ENCODE measurements around the gene COG5.

Gene COG5

DNA sequence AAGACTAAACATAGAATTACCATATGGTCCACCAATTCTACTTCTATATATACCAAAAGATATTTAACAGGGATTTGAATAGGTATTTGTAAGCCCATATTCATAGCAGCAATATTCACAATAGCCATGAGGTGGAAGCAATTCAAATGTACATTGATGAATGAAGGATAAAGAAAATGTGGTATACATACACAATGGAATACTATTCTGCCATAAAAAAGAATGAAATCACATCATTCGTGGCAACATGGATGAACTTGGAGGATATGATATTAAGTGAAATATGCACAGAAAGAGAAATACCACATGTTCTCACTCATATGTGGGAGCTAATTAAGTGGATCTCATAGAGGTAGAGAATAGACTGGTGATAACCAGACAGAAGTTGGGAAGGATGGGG lies 128.0 kb downstream of the COG5 start:
- no peaks in the 10 kb centered on the region for H3K4me1 ChIP-seq (ENCODE audit: insufficient read depth, poor library complexity, severe bottlenecking)
- H3K36me3 ChIP-seq (ENCODE audit: low read depth): no peaks in the 10 kb centered on the region
- TF ChIP-seq, protein P1, sequence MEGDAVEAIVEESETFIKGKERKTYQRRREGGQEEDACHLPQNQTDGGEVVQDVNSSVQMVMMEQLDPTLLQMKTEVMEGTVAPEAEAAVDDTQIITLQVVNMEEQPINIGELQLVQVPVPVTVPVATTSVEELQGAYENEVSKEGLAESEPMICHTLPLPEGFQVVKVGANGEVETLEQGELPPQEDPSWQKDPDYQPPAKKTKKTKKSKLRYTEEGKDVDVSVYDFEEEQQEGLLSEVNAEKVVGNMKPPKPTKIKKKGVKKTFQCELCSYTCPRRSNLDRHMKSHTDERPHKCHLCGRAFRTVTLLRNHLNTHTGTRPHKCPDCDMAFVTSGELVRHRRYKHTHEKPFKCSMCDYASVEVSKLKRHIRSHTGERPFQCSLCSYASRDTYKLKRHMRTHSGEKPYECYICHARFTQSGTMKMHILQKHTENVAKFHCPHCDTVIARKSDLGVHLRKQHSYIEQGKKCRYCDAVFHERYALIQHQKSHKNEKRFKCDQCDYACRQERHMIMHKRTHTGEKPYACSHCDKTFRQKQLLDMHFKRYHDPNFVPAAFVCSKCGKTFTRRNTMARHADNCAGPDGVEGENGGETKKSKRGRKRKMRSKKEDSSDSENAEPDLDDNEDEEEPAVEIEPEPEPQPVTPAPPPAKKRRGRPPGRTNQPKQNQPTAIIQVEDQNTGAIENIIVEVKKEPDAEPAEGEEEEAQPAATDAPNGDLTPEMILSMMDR (IDR thresholded peaks at IDR 0.05; ENCODE audit: poor library complexity, severe bottlenecking): no peak
- no peaks in the 10 kb centered on the region for H3K27me3 ChIP-seq (ENCODE audit: insufficient read depth, poor library complexity, severe bottlenecking)
- DNase-seq (ENCODE audit: low spot score): no peak
- H3K27ac ChIP-seq (ENCODE audit: poor library complexity, severe bottlenecking): no peak overlapping the region
- no peak for ATAC-seq (ENCODE audit: low read depth)
- no peak overlapping the region for H3K4me3 ChIP-seq (ENCODE audit: severe bottlenecking)
- H3K9me3 ChIP-seq (ENCODE audit: severe bottlenecking): no peaks in the 10 kb centered on the region

DNA sequence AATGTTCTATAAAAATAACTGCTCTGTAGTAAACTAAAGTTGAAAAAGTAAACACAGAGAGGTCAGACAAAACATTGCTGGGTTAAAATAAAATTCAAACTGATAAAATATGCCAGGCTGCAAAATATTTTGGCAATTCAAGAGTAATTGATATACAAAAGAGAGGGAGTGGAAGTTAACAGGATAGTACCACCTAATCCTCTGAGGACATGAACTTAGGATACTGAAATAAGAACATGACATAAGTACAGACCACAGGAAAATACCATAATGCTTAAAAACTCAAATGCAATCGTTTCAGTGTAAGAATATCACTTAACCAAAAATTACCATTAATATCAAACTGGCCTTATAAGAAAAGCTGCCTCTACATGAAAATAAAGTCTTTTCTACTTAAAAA lies 131.5 kb downstream of the COG5 start:
- ATAC-seq (ENCODE audit: low read depth) (no peak), DNase-seq (ENCODE audit: low spot score) (no peak)
- H3K4me3 ChIP-seq (ENCODE audit: severe bottlenecking): no peak overlapping the region
- no peaks in the 10 kb centered on the region for H3K4me1 ChIP-seq (ENCODE audit: insufficient read depth, poor library complexity, severe bottlenecking)
- H3K27me3 ChIP-seq (ENCODE audit: insufficient read depth, poor library complexity, severe bottlenecking): no peaks in the 10 kb centered on the region
- TF ChIP-seq, protein P1 (IDR thresholded peaks at IDR 0.05; ENCODE audit: poor library complexity, severe bottlenecking): no peak
- no peaks in the 10 kb centered on the region for H3K36me3 ChIP-seq (ENCODE audit: low read depth)
- no peak overlapping the region for H3K27ac ChIP-seq (ENCODE audit: poor library complexity, severe bottlenecking)
- peaks cover 3% of the 10 kb centered on the region for H3K9me3 ChIP-seq (ENCODE audit: severe bottlenecking)

DNA sequence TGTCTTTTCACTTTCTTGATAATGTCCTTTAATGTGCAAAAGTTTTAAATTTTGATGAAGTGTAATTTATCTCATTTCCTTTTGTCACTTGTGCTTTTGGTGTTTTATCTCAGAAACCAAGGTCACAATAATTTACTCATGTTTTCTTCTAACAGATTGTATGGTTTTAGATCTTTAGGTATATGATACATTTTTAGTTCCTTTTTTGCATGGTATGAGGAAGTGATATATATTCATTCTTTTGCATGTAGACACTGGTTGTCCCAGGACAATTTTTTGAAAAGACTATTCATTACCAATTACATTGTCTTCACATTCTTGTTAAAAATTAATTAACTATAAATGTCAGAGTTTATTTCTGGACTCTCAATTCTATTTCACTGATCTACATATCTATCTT lies 133.7 kb downstream of the COG5 start:
- ATAC-seq (ENCODE audit: low read depth): no peak
- no peaks in the 10 kb centered on the region for H3K27me3 ChIP-seq (ENCODE audit: insufficient read depth, poor library complexity, severe bottlenecking)
- no peak overlapping the region for H3K27ac ChIP-seq (ENCODE audit: poor library complexity, severe bottlenecking)
- peaks cover 3% of the 10 kb centered on the region for H3K9me3 ChIP-seq (ENCODE audit: severe bottlenecking)
- no peaks in the 10 kb centered on the region for H3K4me1 ChIP-seq (ENCODE audit: insufficient read depth, poor library complexity, severe bottlenecking)
- TF ChIP-seq, protein P1 (IDR thresholded peaks at IDR 0.05; ENCODE audit: poor library complexity, severe bottlenecking): no peak
- DNase-seq (ENCODE audit: low spot score): no peak
- H3K4me3 ChIP-seq (ENCODE audit: severe bottlenecking): no peak overlapping the region
- H3K36me3 ChIP-seq (ENCODE audit: low read depth): no peaks in the 10 kb centered on the region

DNA sequence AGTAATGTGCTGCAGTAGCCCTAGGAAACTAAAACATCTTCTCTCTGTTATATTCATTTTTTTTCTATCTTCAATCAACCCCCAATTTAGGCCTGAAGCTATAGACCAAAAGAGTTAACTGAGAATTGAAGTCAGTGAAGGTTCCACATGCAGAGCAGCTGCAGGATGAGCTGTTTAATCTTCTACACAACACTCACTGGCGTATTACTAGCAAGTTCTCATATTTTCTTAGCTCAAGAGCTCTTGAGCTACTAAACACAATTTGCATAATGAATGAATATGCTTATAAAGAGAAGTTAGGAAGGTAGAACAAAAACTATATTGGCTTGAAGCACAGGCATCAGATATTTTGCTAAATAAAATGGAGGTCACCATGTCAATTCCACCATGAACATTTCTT lies 135.1 kb downstream of the COG5 start:
- no peak overlapping the region for H3K4me3 ChIP-seq (ENCODE audit: severe bottlenecking)
- DNase-seq (ENCODE audit: low spot score): no peak
- H3K4me1 ChIP-seq (ENCODE audit: insufficient read depth, poor library complexity, severe bottlenecking): no peaks in the 10 kb centered on the region
- TF ChIP-seq, protein P1 (IDR thresholded peaks at IDR 0.05; ENCODE audit: poor library complexity, severe bottlenecking): no peak
- H3K27ac ChIP-seq (ENCODE audit: poor library complexity, severe bottlenecking): no peak overlapping the region
- no peaks in the 10 kb centered on the region for H3K27me3 ChIP-seq (ENCODE audit: insufficient read depth, poor library complexity, severe bottlenecking)
- ATAC-seq (ENCODE audit: low read depth): no peak
- H3K9me3 ChIP-seq (ENCODE audit: severe bottlenecking): peaks cover 3% of the 10 kb centered on the region
- H3K36me3 ChIP-seq (ENCODE audit: low read depth): no peaks in the 10 kb centered on the region

DNA sequence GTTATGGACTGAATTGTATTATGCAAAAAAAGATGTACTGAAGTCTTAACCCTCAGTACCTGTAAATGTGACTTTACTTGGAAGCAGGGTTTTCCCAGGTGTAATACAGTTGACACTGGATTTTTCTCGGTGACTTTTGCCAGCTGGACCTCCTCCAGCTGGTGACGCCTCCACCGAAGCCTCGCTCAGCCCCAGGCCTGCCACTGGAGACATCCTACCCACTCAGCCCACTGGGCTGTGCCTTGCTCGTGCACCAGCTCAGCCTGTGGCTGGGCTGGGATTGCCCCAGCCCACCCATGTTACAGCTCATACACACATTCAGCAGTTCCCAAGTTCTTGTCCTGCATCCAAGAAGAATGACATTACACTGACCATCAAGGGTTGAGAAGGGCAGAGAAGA lies 136.3 kb downstream of the COG5 start:
- no peaks in the 10 kb centered on the region for H3K27me3 ChIP-seq (ENCODE audit: insufficient read depth, poor library complexity, severe bottlenecking)
- ATAC-seq (ENCODE audit: low read depth) (no peak), DNase-seq (ENCODE audit: low spot score) (no peak)
- H3K36me3 ChIP-seq (ENCODE audit: low read depth): no peaks in the 10 kb centered on the region
- H3K27ac ChIP-seq (ENCODE audit: poor library complexity, severe bottlenecking): no peak overlapping the region
- no peak overlapping the region for H3K4me3 ChIP-seq (ENCODE audit: severe bottlenecking)
- peaks cover 3% of the 10 kb centered on the region for H3K9me3 ChIP-seq (ENCODE audit: severe bottlenecking)
- TF ChIP-seq, protein P1 (IDR thresholded peaks at IDR 0.05; ENCODE audit: poor library complexity, severe bottlenecking): no peak
- H3K4me1 ChIP-seq (ENCODE audit: insufficient read depth, poor library complexity, severe bottlenecking): no peaks in the 10 kb centered on the region
